Measurements from ENCODE around the gene CHIT1.

Gene CHIT1

GRCh38 chr1:203219171-203219570 lies 10.3 kb downstream of the CHIT1 start (continued):
- TF ChIP-seq, protein P1, sequence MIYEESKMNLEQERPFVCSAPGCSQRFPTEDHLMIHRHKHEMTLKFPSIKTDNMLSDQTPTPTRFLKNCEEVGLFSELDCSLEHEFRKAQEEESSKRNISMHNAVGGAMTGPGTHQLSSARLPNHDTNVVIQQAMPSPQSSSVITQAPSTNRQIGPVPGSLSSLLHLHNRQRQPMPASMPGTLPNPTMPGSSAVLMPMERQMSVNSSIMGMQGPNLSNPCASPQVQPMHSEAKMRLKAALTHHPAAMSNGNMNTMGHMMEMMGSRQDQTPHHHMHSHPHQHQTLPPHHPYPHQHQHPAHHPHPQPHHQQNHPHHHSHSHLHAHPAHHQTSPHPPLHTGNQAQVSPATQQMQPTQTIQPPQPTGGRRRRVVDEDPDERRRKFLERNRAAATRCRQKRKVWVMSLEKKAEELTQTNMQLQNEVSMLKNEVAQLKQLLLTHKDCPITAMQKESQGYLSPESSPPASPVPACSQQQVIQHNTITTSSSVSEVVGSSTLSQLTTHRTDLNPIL (CRISPR knock-in tag; IDR thresholded peaks at IDR 0.05; ENCODE audit: low read depth), result no peak
- TF ChIP-seq ZC3H10 (CRISPR knock-in tag; IDR thresholded peaks at IDR 0.05), result no peak
- no peak for TF ChIP-seq SNAI2 (CRISPR knock-in tag; IDR thresholded peaks at IDR 0.05)
- TF ChIP-seq, protein P2, sequence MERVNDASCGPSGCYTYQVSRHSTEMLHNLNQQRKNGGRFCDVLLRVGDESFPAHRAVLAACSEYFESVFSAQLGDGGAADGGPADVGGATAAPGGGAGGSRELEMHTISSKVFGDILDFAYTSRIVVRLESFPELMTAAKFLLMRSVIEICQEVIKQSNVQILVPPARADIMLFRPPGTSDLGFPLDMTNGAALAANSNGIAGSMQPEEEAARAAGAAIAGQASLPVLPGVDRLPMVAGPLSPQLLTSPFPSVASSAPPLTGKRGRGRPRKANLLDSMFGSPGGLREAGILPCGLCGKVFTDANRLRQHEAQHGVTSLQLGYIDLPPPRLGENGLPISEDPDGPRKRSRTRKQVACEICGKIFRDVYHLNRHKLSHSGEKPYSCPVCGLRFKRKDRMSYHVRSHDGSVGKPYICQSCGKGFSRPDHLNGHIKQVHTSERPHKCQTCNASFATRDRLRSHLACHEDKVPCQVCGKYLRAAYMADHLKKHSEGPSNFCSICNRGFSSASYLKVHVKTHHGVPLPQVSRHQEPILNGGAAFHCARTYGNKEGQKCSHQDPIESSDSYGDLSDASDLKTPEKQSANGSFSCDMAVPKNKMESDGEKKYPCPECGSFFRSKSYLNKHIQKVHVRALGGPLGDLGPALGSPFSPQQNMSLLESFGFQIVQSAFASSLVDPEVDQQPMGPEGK (CRISPR knock-in tag; IDR thresholded peaks at IDR 0.05; ENCODE audit: borderline replicate concordance), result no peak
- TF ChIP-seq BACH2 (CRISPR knock-in tag; IDR thresholded peaks at IDR 0.05; ENCODE audit: borderline replicate concordance), result no peak
- TF ChIP-seq ZNF565 (CRISPR knock-in tag; conservative IDR thresholded peaks at IDR 0.05; ENCODE audit: low read depth), result no peak
- no peak for TF ChIP-seq ARNTL (CRISPR knock-in tag; IDR thresholded peaks at IDR 0.05; ENCODE audit: borderline replicate concordance, low read depth)
- TF ChIP-seq ZFP30 (CRISPR knock-in tag; IDR thresholded peaks at IDR 0.05), result no peak

DNA sequence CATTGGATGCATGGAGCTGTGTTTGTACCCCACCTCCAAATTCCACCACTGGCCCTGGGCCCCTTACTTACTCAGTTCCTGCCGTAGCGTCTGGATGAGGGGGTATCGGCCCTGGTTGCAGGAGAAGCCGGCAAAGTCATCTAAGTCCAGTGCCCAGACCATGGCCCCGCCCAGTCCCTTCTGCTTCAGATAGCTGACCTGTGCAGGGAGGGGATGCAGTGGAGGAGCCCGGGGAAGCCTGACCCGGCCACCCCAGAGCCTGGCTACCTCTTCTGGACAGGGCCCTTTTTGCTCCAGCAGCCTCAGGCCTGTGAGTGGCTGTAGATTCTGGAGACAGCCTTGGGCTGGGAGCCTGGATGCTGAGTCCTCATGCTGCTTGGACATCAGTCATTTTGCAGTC lies 11.8 kb downstream of the CHIT1 start:
- ATAC-seq, result no peak

GRCh38 chr1:203217139-203217655 lies 12.3 kb downstream of the CHIT1 start:
- peak; percentile 19 for ATAC-seq
- TF ChIP-seq ISL1 (CRISPR knock-in tag; IDR thresholded peaks at IDR 0.05), result no peak

More for the DNA sequence above, 11.8 kb downstream of the CHIT1 start:
- TF ChIP-seq ZC3H10 (CRISPR knock-in tag; IDR thresholded peaks at IDR 0.05) (no peak), GLIS3 (CRISPR knock-in tag; IDR thresholded peaks at IDR 0.05) (no peak), TSHZ2 (CRISPR knock-in tag; IDR thresholded peaks at IDR 0.05) (no peak), ZNF70 (CRISPR knock-in tag; IDR thresholded peaks at IDR 0.05) (no peak), CSDC2 (CRISPR knock-in tag; IDR thresholded peaks at IDR 0.05) (no peak), SNAI2 (CRISPR knock-in tag; IDR thresholded peaks at IDR 0.05) (no peak), ZFP30 (CRISPR knock-in tag; IDR thresholded peaks at IDR 0.05) (no peak), ARNTL (CRISPR knock-in tag; IDR thresholded peaks at IDR 0.05; ENCODE audit: borderline replicate concordance, low read depth) (no peak), TCF4 (CRISPR knock-in tag; IDR thresholded peaks at IDR 0.05; ENCODE audit: borderline replicate concordance) (no peak)
- TF ChIP-seq, protein P2 (CRISPR knock-in tag; IDR thresholded peaks at IDR 0.05; ENCODE audit: borderline replicate concordance), result no peak

GRCh38 chr1:203216274-203217138 lies 13.0 kb downstream of the CHIT1 start:
- ATAC-seq, result peak; percentile 94
- TF ChIP-seq, protein P1 (CRISPR knock-in tag; IDR thresholded peaks at IDR 0.05; ENCODE audit: low read depth), result no peak
- TF ChIP-seq, protein P2 (CRISPR knock-in tag; IDR thresholded peaks at IDR 0.05; ENCODE audit: borderline replicate concordance), result no peak
- TF ChIP-seq ARNTL (CRISPR knock-in tag; IDR thresholded peaks at IDR 0.05; ENCODE audit: borderline replicate concordance, low read depth) (no peak), PPARA (CRISPR knock-in tag; IDR thresholded peaks at IDR 0.05; ENCODE audit: borderline replicate concordance) (no peak), GLIS3 (CRISPR knock-in tag; IDR thresholded peaks at IDR 0.05) (no peak), ZNF8 (CRISPR knock-in tag; IDR thresholded peaks at IDR 0.05) (no peak), CSDC2 (CRISPR knock-in tag; IDR thresholded peaks at IDR 0.05) (no peak), RARB (CRISPR knock-in tag; IDR thresholded peaks at IDR 0.05) (no peak), CSRNP3 (CRISPR knock-in tag; IDR thresholded peaks at IDR 0.05) (no peak)
- TF ChIP-seq, protein P3, sequence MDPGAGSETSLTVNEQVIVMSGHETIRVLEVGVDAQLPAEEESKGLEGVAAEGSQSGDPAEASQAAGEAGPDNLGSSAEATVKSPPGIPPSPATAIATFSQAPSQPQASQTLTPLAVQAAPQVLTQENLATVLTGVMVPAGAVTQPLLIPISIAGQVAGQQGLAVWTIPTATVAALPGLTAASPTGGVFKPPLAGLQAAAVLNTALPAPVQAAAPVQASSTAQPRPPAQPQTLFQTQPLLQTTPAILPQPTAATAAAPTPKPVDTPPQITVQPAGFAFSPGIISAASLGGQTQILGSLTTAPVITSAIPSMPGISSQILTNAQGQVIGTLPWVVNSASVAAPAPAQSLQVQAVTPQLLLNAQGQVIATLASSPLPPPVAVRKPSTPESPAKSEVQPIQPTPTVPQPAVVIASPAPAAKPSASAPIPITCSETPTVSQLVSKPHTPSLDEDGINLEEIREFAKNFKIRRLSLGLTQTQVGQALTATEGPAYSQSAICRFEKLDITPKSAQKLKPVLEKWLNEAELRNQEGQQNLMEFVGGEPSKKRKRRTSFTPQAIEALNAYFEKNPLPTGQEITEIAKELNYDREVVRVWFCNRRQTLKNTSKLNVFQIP (CRISPR knock-in tag; IDR thresholded peaks at IDR 0.05; ENCODE audit: borderline replicate concordance, low read depth), result no peak
